K562 (cell line): ENCODE measurements around the gene GNB5. TPM values are rescaled to one million over a fixed set of nuclear protein-coding genes. Genes with fewer than 3 reads are reported as not detected.

ENCODE experiments used
- ATF6 ChIP-seq: sonication (generic); formaldehyde crosslinking; IDR thresholded peaks from 2 replicates; pipeline ENCODE4 v1.4.0; 2020; ENCODE audit warnings: mild to moderate bottlenecking, missing genetic modification reagents
- DDX20 ChIP-seq: fragments of 450-650 bp; IDR thresholded peaks from 2 replicates; pipeline ENCODE4 v1.6.1; 2016; ENCODE audit warnings: missing genetic modification characterization, low read depth, mild to moderate bottlenecking, missing compliant biosample characterization, moderate library complexity
- HNRNPL ChIP-seq: fragments of 200-400 bp; formaldehyde crosslinking; IDR thresholded peaks from 2 replicates; pipeline ENCODE4 v1.6.1; 2017; ENCODE audit warnings: low read depth, mild to moderate bottlenecking, low read length
- NCOR1 ChIP-seq: fragments of 450-650 bp; IDR thresholded peaks from 2 replicates; pipeline ENCODE4 v1.6.1; 2016; ENCODE audit warnings: mild to moderate bottlenecking, moderate library complexity
- PKNOX1 ChIP-seq: fragments of 450-650 bp; IDR thresholded peaks from 2 replicates; pipeline ENCODE4 v1.6.1; 2016
- REST ChIP-seq, 2 experiments: fragments of 450-650 bp; formaldehyde crosslinking in 1 of 2; IDR thresholded peaks; 2 replicates each; pipeline versions ENCODE4 v1.4.0 to v1.6.1; 2014 to 2020; ENCODE audit warnings: mild to moderate bottlenecking in 2 of 2, borderline replicate concordance in 1 of 2, low read depth in 1 of 2
- RREB1 ChIP-seq: fragments of 250-450 bp; sonication (Bioruptor Pico); IDR thresholded peaks from 2 replicates; pipeline ENCODE4 v1.4.0; 2020
- ZNF143 ChIP-seq: sonication (generic); formaldehyde crosslinking; IDR thresholded peaks from 2 replicates; pipeline ENCODE4 v1.9.0; 2022; ENCODE audit warnings: mild to moderate bottlenecking, missing genetic modification reagents
- ZNF282 ChIP-seq: sonication (generic); formaldehyde crosslinking; IDR thresholded peaks from 2 replicates; pipeline ENCODE4 v1.8.1; 2023; ENCODE audit warnings: missing genetic modification reagents
- polyA plus RNA-seq, 8 experiments: library from polyadenylated mRNA; depleted of rRNA in 4 of 8; stranded (reverse) in 5 of 8; unstranded in 3 of 8; fragments of >200 nt; fragmentation: Nextera tagmentation in 2 of 8; fragmentation: Illumina TruSeq in 1 of 8; extraction: Ambion mirVana in 2 of 8; extraction: Trizol in 1 of 8; gene quantifications; 2 replicates each; pipeline versions ENCODE4 v1.2.1 to v1.2.3, GENCODE V29; 2011 to 2014; ENCODE audit warnings: inconsistent platforms in 1 of 8, missing spikeins in 1 of 8
- total RNA-seq, 7 experiments: library from RNA; depleted of rRNA in 6 of 7; stranded (reverse); fragments of >200 nt in 6 of 7; fragmentation: Illumina TruSeq in 2 of 7; extraction: Trizol in 2 of 7; gene quantifications; 2 replicates each; pipeline versions ENCODE4 v1.2.1 to v1.2.3, GENCODE V29; 2011 to 2021; ENCODE audit warnings: low replicate concordance in 1 of 7

Gene GNB5
- total and polyA plus RNA-seq, 9 of the 15 experiments (the other 6 are each of a cell fraction or from before 2014, with no cell fraction given) = 0.11 to 2.1 (median 0.77) TPM

GRCh38 chr15:52208306-52208946 is 17.2 kb upstream of the GNB5 start (continued):
- TF ChIP-seq RREB1 (no peak), PKNOX1 (peak; percentile 68), DDX20 (no peak), NCOR1 (no peak), HNRNPL (no peak), ATF6 (CRISPR knock-in tag) (no peak), REST (IDR thresholded peaks at IDR 0.05; ENCODE audit: borderline replicate concordance) (peak; percentile 48; the same call in 1 of the 2 replicates), REST (CRISPR knock-in tag; IDR thresholded peaks at IDR 0.05; ENCODE audit: low read depth) (no peak), ZNF143 (no peak), ZNF282 (no peak)
